Effector CD4-positive, alpha-beta T cell (primary cell): Measurements from ENCODE around the gene PLAAT1.

Source experiments
- DNase-seq: peaks from one replicate; pipeline ENCODE4 v3.0.0-alpha.2; 2020

PLAAT1 gene

DNA sequence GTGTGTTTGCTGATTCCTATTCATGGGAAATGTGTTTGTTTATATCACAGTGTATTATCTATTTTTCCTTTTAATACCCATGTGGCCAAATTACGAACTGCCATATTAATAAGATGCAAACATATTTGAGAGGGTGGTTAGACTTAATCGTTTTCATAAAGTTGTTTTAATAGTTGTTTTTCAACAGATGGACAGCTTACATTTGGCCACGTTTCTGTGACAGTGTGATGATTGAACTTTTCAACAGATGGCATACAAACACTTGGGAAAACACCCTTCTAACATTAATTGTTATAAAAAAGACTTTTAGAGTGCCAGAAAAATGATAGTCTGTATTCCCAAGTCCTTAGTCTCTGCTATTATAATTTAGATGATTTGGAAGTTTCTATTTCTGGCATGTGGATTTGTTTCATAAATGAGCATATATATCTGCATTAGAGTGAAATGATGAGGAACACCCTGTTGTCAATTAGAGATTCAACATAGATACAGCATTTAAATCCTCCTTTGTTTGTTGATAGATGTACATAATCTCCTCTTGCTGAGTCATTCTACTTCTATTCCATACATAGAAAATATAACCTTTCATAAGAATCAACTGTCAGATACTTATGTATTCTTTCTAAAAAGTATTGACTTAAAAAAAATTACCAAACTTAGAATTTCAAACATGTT, 13.1 kb downstream of the PLAAT1 start:
- no peak for DNase-seq

DNA sequence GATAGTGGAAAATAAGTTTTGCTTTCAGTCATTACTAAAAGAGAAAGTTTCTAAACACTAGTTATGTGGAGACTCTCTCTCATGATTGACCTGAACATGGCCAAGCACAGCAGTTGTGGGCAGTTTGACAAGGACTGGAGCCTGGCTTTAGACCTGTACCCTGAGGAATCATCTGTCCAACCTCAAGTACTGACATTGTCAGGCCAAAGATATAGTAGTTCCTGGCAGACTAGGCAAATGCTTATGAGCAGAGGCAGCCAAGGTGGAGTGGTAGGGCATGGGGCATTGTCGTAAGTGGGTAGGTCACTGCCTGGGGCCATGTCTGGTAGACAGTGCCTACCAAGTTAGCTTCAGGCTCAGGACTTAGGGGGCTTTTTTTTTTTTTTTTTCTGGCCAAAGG, 20.9 kb downstream of the PLAAT1 start:
- no peak for DNase-seq

GRCh38 chr3:193262707-193263106, 21.7 kb downstream of the PLAAT1 start:
- DNase-seq: no peak

DNA sequence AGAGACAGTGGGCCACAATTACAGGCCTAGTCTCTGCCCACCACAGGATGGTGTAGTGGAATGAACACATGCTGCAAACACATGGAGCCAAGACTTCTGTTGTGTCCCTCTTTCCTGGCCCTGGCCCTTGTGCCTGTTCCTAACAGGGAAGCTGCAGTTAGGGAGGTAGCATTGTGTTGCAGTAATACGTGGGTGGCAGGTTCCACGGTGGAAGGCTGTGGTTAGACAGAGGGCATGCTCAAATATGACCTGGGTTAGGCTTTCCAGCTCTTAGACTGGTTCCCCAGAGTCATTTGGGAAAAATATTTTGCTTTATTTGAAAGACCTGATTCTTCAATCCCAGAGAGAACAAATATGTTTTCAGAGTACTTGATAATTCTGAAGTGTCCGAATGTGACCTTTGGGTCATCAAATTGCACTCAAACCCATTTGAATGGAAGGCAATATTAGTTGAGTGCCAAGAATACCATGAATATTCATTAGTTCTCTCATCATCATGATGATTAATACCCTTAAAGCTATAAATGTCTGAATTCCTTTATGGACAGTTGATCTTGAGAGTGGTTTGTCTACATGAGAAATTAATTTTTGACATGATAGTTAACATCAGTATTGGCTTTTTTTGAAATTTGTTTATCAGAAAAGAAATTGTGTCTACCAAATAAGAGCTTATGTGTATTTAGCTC, 28.5 kb downstream of the PLAAT1 start:
- no peak for DNase-seq

DNA sequence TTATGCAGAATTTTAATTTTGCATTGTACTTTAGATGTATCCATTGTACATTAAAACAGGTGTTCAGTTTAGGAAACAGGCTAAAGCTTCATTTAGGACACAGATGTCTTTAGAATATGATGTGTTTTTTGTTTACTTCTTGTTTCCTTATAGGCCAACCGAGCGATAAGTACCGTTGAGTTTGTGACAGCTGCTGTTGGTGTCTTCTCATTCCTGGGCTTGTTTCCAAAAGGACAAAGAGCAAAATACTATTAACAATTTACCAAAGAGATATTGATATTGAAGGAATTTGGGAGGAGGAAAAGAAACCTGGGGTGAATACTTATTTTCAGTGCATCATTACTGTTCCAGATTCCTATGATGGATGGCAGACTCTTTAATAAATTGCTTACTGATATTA, 29.4 kb downstream of the PLAAT1 start:
- DNase-seq: no peak

- no peak for DNase-seq
These were observed 30.2 kb downstream of the PLAAT1 start for GRCh38 chr3:193271101-193271840.

- no peak for DNase-seq
These were observed 51.4 kb downstream of the PLAAT1 start for GRCh38 chr3:193292386-193292785.

DNA sequence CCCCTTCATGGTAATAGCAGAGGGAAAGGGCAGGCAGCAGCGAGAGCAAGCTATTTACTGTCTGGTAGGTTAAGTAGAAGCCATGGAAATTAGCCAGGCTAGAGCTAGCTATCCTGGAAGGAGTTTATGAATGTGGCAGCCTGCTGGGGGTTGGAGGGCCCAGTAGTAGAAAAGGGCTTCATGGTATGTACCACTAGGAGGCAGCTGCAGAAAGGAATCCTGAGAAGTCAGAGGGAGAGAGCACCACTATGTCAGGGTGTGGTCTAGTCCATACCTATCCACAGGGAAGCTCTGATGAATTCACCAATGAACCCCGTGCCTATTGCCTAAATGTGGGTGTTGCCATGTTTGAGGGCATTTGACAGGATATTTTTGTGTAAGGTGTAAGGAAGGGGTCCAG, 55.0 kb downstream of the PLAAT1 start:
- no peak for DNase-seq

DNA sequence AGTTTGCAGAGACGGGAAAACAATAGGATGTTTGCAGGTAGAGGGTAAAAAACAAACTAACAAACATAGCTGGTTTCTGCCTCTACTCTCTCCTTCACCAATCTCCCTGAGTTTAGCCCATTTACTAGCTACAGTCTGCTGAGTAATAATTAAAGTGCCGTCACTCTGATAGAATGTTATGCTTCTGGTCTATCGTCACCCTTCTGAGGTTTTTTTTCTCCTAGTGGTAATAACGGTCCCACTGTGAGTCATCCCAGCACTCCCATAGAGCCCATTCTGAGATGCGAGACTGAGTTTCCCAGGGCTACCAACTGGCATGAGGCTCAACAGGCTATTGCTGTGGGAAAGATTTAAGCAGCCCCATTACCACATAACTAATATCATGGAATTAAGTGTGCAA, 56.4 kb downstream of the PLAAT1 start:
- DNase-seq: no peak

DNA sequence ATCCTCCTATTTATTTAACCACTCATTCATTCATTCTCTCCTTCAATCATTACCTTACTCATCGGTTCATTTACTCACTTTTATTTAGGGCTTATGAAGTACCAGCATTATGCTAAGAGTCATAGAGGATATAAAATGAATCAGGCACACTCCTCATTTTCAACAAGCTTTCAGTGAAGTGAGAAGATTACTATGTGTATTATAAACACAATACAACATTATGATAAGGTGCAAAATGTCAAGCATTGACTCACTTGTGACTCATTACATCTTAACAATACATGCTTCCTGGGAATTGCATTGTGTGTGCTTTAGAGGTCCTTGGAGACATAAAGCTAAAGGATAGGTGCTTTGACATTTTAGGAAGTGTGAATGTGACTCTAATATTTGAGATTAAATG, 60.4 kb downstream of the PLAAT1 start:
- no peak for DNase-seq

- no peak for DNase-seq
These were observed 64.3 kb downstream of the PLAAT1 start for GRCh38 chr3:193305356-193305755.

DNA sequence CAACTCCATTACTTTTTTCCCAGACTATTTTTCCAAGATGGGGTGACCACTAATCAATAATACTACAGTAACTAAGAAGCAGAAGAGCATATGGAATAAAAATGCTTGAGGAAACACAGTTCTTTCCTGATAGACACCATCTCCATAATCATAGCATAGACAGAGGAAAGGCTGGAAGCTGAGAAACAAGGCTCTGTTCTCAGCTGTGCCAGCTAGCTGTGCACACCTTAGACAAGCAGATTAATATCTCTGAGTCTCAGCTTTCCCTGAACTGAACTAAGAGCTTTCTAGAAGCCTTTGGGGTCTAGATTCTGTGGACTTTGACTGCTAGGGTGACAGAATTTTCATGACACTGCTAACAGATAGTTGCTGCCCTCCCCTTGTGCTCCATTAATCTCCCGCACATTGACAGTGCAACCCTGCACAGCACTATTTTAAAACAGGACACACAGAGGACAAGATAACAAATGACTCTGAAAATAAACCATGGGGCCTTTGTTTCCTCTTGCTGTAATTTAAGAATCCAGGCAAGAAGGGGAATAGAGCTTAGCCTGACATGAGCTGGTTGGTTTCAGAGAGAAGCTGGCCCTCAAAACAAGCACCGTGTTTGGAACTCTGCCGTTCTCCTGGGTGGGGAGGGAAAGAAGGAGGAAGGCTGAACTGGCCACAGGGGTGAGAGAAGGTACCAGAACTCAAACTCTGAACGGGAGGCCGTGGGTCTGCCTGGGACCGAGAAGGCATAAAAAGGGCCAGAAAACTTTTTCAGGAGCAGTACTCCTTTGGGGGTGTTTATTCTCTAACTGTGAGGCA, 70.1 kb downstream of the PLAAT1 start:
- no peak for DNase-seq

GRCh38 chr3:193313061-193313958, 72.3 kb downstream of the PLAAT1 start:
- no peak for DNase-seq

GRCh38 chr3:193314161-193314560, 73.1 kb downstream of the PLAAT1 start:
- no peak for DNase-seq

DNA sequence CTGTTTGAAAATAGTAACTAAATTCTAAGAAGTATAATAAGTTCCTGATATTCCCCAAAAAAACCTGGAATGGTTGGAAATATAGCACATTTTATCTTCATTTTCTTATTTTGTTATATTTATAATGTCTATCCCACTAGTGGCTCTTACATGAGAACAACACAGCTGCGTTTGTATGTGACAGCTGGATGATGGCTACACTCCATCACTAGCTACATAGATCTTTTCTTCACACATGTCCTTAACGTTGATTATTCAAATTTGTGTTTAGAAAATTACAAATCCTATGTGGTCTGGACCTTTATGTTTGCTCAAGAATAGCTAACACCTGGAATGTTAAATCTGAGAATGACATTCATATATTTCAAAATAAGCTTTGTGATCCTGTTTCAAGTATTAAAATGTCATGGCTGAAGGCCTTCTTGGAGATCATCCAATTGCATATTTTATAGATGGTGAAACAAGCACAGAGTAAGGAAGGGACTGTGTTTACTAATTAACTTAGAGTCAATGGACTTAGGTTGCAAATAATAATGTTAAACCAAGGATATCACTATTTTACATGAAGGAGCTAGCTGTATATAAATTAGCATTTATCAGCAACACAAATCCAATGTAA, 76.8 kb downstream of the PLAAT1 start:
- DNase-seq: no peak
